Measurements from ENCODE around the gene C1orf146.
"Not testable (repeated sequence)": the region's sequence is repeated elsewhere in the genome, so short reads cannot be mapped to it uniquely, and the experiment has no call there.

C1orf146 gene

GRCh38 chr1:92219028-92219427 is 1.3 kb downstream of the C1orf146 start:
- Mint-ChIP-seq H3K27me3 (no peaks in the 10 kb centered on the region), H3K9me3 (no peaks in the 10 kb centered on the region), H3K4me1 (no peaks in the 10 kb centered on the region), H3K4me3 (no peak overlapping the region), H3K36me3 (no peaks in the 10 kb centered on the region), H3K27ac (no peak overlapping the region)
- CTCF ChIA-PET, result no interaction called here
- DNase-seq, result no peak

- H3K27ac Mint-ChIP-seq, result no peak overlapping the region
- peaks cover 4% of the 10 kb centered on the region for H3K27me3 Mint-ChIP-seq
- no peak overlapping the region for H3K4me3 Mint-ChIP-seq
- H3K4me1 Mint-ChIP-seq, result no peaks in the 10 kb centered on the region
- DNase-seq, result no peak
- no peaks in the 10 kb centered on the region for H3K36me3 Mint-ChIP-seq
- no peaks in the 10 kb centered on the region for H3K9me3 Mint-ChIP-seq
- CTCF ChIA-PET, result no interaction called here
Observed at GRCh38 chr1:92228401-92228800, 10.7 kb downstream of the C1orf146 start.

DNA sequence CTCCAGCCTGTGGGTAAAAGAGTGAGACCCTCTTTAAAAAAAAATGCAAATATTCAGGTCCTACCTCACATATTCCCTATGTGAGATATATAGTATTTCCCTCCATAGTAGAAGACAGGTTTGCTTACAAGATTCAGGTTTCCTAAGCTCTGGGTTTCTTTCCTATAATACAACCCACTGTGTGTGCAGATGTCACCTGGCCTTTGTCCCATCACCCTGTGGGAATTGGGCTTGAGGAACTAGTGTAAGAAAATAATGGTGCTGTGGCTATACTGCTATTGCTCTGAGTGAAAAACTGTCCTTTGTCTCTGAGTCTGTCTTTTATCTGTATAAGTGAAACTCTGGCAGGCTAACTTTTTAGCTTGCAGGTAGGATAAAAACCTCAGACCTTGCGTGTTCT is 13.0 kb downstream of the C1orf146 start:
- CTCF ChIA-PET, result no interaction called here
- peaks cover 4% of the 10 kb centered on the region for H3K27me3 Mint-ChIP-seq
- no peaks in the 10 kb centered on the region for H3K36me3 Mint-ChIP-seq
- H3K4me1 Mint-ChIP-seq, result no peaks in the 10 kb centered on the region
- no peak overlapping the region for H3K4me3 Mint-ChIP-seq
- no peaks in the 10 kb centered on the region for H3K9me3 Mint-ChIP-seq
- H3K27ac Mint-ChIP-seq, result no peak overlapping the region
- no peak for DNase-seq

DNA sequence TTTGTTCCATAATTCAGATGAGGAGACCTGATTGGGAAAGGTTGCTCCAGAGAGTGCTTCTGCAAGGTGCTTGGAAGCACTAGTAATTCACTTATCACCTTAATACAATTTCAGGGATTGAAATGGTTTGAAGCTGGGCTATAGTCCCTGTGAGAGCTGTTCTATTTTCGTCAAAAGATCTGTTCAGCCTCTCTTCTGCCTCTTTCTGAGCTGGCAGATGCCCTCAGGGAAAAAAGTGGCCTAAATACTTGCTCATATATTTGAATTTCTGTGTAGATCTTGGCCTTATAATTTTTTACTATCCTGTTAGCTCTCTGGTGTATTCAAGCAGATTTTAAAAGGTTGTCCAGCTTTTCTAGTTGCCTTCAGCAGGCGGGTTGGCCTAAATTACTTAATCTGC is 22.3 kb downstream of the C1orf146 start:
- Mint-ChIP-seq H3K4me1 (no peaks in the 10 kb centered on the region), H3K27ac (no peak overlapping the region), H3K36me3 (no peaks in the 10 kb centered on the region), H3K27me3 (peaks cover 17% of the 10 kb centered on the region), H3K4me3 (no peak overlapping the region), H3K9me3 (no peaks in the 10 kb centered on the region)
- no peak for DNase-seq
- CTCF ChIA-PET, result no interaction called here

GRCh38 chr1:92244376-92244775 is 26.7 kb downstream of the C1orf146 start:
- Mint-ChIP-seq H3K36me3 (peaks cover 11% of the 10 kb centered on the region), H3K27ac (no peak overlapping the region), H3K9me3 (no peaks in the 10 kb centered on the region), H3K27me3 (peaks cover 6% of the 10 kb centered on the region), H3K4me1 (no peaks in the 10 kb centered on the region), H3K4me3 (no peak overlapping the region)
- CTCF ChIA-PET, result no interaction called here
- no peak for DNase-seq

- peaks cover 65% of the 10 kb centered on the region for H3K36me3 Mint-ChIP-seq
- DNase-seq, H3K4me3 Mint-ChIP-seq, H3K9me3 Mint-ChIP-seq, CTCF ChIA-PET, H3K27me3 Mint-ChIP-seq, H3K4me1 Mint-ChIP-seq, H3K27ac Mint-ChIP-seq: not testable (repeated sequence)
Observed at GRCh38 chr1:92254714-92255113, 37.0 kb downstream of the C1orf146 start.

GRCh38 chr1:92259350-92259749 is 41.6 kb downstream of the C1orf146 start:
- no peaks in the 10 kb centered on the region for H3K4me1 Mint-ChIP-seq
- H3K9me3 Mint-ChIP-seq, result peaks cover 9% of the 10 kb centered on the region
- no peak overlapping the region for H3K4me3 Mint-ChIP-seq
- no peak for DNase-seq
- H3K36me3 Mint-ChIP-seq, result peaks cover 79% of the 10 kb centered on the region
- H3K27ac Mint-ChIP-seq, result no peak overlapping the region
- CTCF ChIA-PET, result no interaction called here
- H3K27me3 Mint-ChIP-seq, result no peaks in the 10 kb centered on the region

DNA sequence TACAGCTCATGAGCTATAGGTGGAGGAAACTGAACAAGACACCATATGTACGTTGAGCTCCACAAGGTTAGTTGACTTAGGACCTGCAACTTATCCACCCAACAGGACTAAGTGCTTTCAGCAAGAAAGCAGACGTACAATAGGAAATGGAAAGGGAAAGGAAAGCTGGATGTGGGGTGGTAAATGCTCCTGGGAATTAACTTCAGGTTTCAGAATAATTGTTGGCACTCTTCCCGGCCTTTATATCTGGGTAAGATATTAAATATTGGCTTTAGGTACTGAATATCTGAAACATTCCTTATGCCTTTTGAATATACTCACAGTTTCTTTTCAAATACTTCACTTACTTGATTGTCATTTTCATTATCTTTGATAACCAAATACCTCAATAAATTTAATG is 44.8 kb downstream of the C1orf146 start:
- Mint-ChIP-seq H3K36me3 (peaks cover 60% of the 10 kb centered on the region), H3K4me3 (no peak overlapping the region), H3K27ac (no peak overlapping the region), H3K9me3 (no peaks in the 10 kb centered on the region), H3K4me1 (no peaks in the 10 kb centered on the region), H3K27me3 (no peaks in the 10 kb centered on the region)
- CTCF ChIA-PET, result no interaction called here
- no peak for DNase-seq

DNA sequence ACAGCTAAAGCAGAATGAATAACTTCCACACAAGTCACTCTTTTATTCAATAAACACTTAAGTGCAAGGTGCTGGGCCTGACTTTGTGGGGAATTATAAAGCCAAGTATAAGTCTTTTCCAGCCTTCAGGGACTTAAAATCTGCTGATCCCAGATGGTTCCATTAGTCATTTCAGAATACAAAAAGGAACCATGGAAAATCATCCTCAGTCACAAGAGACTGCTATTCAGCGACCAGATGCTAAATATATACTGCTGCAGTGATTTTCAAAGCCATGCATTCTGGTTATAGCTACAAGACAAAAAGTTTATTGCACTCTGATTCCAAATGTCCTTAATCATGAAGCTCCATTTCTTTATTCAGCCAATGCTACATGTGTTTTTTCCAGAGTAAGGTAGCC is 55.3 kb downstream of the C1orf146 start:
- Mint-ChIP-seq H3K27ac (no peak overlapping the region), H3K9me3 (no peaks in the 10 kb centered on the region), H3K4me3 (no peak overlapping the region), H3K4me1 (no peaks in the 10 kb centered on the region), H3K27me3 (no peaks in the 10 kb centered on the region), H3K36me3 (peaks cover 54% of the 10 kb centered on the region)
- CTCF ChIA-PET, result interaction anchor here (1.2 to 1.7 kb wide), 2 partner anchors 15 to 36 kb away, joined by 3 to 4 read pairs; no protein-coding TSS in a partner anchor
- no peak for DNase-seq

DNA sequence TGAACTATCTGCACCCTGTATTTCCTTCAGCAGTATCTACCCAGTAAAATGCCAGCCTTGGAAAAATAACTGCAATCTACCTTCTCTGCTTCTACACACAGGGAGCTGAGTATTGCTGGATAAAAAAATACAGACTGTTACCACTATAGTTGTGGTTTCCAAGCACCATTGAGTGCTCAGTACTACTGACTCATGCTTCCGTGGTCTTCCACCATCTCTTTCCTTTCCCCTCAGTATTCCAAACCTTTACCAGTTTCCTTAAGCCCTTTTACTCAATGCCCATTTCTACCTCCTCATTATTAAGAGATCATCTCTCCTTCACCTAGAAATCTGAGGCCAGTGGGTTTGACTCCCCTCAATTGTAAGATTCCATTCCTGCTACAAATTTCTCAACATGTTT is 57.2 kb downstream of the C1orf146 start:
- CTCF ChIA-PET, result interaction anchor here (1.0 kb wide), 1 partner anchor 16 kb away, joined by 3 read pairs; no protein-coding TSS in a partner anchor
- H3K4me3 Mint-ChIP-seq, result no peak overlapping the region
- H3K36me3 Mint-ChIP-seq, result peaks cover 53% of the 10 kb centered on the region
- H3K9me3 Mint-ChIP-seq, result no peaks in the 10 kb centered on the region
- no peak for DNase-seq
- no peaks in the 10 kb centered on the region for H3K4me1 Mint-ChIP-seq
- no peaks in the 10 kb centered on the region for H3K27me3 Mint-ChIP-seq
- H3K27ac Mint-ChIP-seq, result no peak overlapping the region

- peaks cover 61% of the 10 kb centered on the region for H3K36me3 Mint-ChIP-seq
- H3K27ac Mint-ChIP-seq, result no peak overlapping the region
- no peaks in the 10 kb centered on the region for H3K9me3 Mint-ChIP-seq
- CTCF ChIA-PET, result no interaction called here
- DNase-seq, result no peak
- no peaks in the 10 kb centered on the region for H3K4me1 Mint-ChIP-seq
- no peaks in the 10 kb centered on the region for H3K27me3 Mint-ChIP-seq
- H3K4me3 Mint-ChIP-seq, result no peak overlapping the region
Observed at GRCh38 chr1:92276082-92276481, 58.4 kb downstream of the C1orf146 start.

- Mint-ChIP-seq H3K4me3 (no peak overlapping the region), H3K9me3 (no peaks in the 10 kb centered on the region), H3K36me3 (peaks cover 67% of the 10 kb centered on the region), H3K27ac (no peak overlapping the region), H3K4me1 (peaks cover 2% of the 10 kb centered on the region), H3K27me3 (no peaks in the 10 kb centered on the region)
- DNase-seq, result no peak
- CTCF ChIA-PET, result no interaction called here
Observed at GRCh38 chr1:92277105-92277723, 59.5 kb downstream of the C1orf146 start.

DNA sequence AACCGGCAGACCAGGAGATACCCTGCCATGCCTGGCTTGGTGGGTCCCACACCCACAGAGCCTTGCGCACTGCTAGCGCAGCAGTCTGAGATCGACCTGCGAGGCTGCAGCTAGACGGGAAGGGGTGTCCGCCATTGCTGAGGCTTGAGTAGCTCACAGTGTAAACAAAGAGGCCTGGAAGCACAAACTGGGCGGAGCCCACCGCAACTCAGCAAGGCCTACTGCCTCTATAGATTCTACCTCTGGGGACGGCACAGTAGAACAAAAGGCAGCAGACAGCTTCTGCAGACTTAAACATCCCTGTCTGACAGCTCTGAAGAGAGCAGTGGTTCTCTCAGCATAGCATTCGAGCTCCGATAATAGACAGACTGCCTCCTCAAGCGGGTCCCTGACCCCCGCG is 62.1 kb downstream of the C1orf146 start:
- CTCF ChIA-PET, result interaction anchor here (2.3 kb wide), 1 partner anchor 11 kb away, joined by 6 read pairs; no protein-coding TSS in a partner anchor
- H3K4me1 Mint-ChIP-seq, H3K4me3 Mint-ChIP-seq: not testable (repeated sequence)

DNA sequence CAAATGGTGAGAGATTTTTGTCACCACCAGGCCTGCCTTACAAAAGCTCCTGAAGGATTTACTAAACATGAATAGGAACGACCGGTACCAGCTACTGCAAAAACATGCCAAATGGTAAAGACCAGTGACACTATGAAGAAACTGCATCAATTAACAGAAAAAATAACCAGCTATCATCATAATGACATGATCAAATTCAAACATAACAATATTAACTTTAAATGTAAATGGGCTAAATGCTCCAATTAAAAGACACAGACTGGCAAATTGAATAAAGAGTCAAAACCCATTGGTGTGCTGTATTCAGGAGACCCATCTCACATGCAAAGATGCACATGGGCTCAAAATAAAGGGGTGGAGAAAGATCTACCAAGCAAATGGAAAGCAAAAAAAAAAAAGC is 63.7 kb downstream of the C1orf146 start:
- not testable (repeated sequence) for H3K27me3 Mint-ChIP-seq, H3K4me3 Mint-ChIP-seq, H3K27ac Mint-ChIP-seq, DNase-seq, H3K9me3 Mint-ChIP-seq, H3K4me1 Mint-ChIP-seq
- H3K36me3 Mint-ChIP-seq, result peaks cover 80% of the 10 kb centered on the region
- CTCF ChIA-PET, result interaction anchor here (2.3 kb wide), 1 partner anchor 9 kb away, joined by 6 read pairs; no protein-coding TSS in a partner anchor

More for the DNA sequence above, 62.1 kb downstream of the C1orf146 start:
- not testable (repeated sequence) for DNase-seq, H3K9me3 Mint-ChIP-seq, H3K27ac Mint-ChIP-seq, H3K27me3 Mint-ChIP-seq
- H3K36me3 Mint-ChIP-seq, result peaks cover 77% of the 10 kb centered on the region

DNA sequence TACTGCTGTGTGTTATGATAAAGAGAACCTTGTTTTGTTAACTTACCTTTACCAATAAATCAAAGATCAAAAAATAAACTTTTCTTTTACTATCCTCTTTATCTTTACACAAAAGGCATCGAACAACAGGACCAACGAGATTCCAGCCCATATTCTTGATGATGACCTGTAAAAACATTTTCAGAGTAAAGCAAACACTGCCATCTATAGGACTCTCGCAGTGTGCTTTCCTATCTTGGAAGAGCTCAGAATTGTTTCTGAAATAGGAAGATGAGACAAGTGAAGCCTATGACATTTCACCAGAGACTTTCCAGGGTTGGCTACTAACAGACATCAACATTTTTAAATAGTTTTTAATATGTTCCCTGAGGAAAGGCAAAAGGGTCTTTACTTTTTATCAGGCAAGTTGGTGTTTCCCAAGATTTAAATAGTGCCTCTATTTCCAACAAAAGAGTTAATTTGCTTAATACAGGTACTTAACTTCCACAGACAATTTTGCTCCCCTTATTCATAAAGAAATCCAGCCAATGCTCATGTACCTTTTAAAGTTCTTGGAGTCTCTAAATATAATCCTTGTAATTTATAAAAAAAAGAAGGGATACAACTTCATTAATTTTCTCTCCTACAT is 73.8 kb downstream of the C1orf146 start:
- Mint-ChIP-seq H3K4me1 (peaks cover 18% of the 10 kb centered on the region), H3K27me3 (no peaks in the 10 kb centered on the region), H3K36me3 (peaks cover 53% of the 10 kb centered on the region), H3K27ac (no peak overlapping the region), H3K9me3 (no peaks in the 10 kb centered on the region), H3K4me3 (no peak overlapping the region)
- peak; percentile 23 for DNase-seq
- CTCF ChIA-PET, result interaction anchor here (0.5 to 2.9 kb wide), 13 partner anchors 11 to 586 kb away, joined by 3 to 44 read pairs (median 3); no protein-coding TSS in a partner anchor
